ENCODE results near the gene RASD1.

The RASD1 gene

GRCh38 chr17:17519886-17520285 is 23.7 kb upstream of the RASD1 start:
- TF ChIP-seq CTCF (conservative IDR thresholded peaks at IDR 0.05; ENCODE audit: low read depth, low read length) = no peak
- no peak overlapping the region for H3K4me3 ChIP-seq (ENCODE audit: low read depth, low read length)
- DNase-seq (ENCODE audit: low read depth) = no peak

- DNase-seq (ENCODE audit: low read depth) = no peak
- TF ChIP-seq CTCF (conservative IDR thresholded peaks at IDR 0.05; ENCODE audit: low read depth, low read length) = no peak
- no peak overlapping the region for H3K4me3 ChIP-seq (ENCODE audit: low read depth, low read length)
Observed at GRCh38 chr17:17518951-17519350, 22.8 kb upstream of the RASD1 start.

DNA sequence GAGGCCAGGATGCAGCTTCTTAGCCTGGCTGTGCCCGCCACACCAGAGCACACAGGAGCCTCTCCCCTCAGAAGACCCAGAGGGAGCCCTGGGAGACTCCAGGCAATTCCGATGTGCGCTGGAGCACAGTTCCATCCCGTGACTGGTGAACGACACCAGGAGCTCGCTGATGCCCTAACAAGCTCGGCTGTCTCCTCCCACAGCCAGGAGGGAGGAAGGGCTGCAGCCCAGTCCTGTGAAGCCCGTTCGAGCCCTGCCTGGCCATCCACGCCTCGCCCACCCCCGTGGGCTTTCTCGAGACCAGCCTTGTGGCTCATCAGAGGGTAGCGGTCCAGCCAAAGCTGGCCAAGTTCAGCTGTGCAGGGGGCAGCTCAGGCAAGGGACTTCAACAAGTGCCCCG is 21.8 kb upstream of the RASD1 start:
- TF ChIP-seq CTCF (conservative IDR thresholded peaks at IDR 0.05; ENCODE audit: low read depth, low read length) = no peak
- DNase-seq (ENCODE audit: low read depth) = no peak
- no peak overlapping the region for H3K4me3 ChIP-seq (ENCODE audit: low read depth, low read length)

DNA sequence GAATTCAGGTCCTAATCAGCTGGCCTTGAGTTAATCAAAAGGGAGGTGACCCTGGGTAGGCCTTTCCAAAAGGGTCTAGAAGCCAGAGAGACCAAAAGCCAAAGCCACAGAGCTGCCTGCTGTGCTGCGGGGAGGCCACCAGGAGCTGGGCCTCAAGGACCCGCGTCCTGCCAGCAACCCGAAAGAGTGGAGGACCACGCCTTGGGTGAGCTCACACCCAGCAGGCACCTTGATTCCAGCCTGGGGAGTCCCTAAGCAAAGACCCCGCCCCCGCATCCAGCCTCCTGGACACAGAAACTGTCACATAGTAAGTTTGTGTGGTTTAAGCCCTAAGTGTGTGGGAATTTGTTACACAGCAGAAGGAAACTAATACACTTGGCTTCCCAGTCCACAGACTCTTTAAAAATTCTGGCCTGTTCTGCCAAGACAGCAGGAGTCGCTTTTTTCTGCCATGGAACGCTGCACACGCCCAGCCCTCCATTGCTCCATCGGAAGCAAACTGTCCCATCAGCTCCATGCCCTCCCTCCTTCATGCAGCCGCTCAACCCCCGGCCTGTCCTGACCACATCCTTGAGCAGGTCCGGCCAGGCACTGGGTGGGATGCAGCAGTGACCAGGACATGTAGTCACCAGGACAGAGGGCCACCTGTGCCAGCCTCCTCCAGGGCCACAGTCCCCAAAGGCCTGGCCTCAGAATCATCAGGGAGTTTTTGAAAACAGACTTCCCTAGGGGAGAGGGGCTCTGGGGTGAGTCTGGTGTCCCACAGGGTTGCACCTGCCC is 20.9 kb upstream of the RASD1 start:
- DNase-seq (ENCODE audit: low read depth) = no peak
- H3K4me3 ChIP-seq (ENCODE audit: low read depth, low read length) = no peak overlapping the region
- TF ChIP-seq CTCF (conservative IDR thresholded peaks at IDR 0.05; ENCODE audit: low read depth, low read length) = no peak

DNA sequence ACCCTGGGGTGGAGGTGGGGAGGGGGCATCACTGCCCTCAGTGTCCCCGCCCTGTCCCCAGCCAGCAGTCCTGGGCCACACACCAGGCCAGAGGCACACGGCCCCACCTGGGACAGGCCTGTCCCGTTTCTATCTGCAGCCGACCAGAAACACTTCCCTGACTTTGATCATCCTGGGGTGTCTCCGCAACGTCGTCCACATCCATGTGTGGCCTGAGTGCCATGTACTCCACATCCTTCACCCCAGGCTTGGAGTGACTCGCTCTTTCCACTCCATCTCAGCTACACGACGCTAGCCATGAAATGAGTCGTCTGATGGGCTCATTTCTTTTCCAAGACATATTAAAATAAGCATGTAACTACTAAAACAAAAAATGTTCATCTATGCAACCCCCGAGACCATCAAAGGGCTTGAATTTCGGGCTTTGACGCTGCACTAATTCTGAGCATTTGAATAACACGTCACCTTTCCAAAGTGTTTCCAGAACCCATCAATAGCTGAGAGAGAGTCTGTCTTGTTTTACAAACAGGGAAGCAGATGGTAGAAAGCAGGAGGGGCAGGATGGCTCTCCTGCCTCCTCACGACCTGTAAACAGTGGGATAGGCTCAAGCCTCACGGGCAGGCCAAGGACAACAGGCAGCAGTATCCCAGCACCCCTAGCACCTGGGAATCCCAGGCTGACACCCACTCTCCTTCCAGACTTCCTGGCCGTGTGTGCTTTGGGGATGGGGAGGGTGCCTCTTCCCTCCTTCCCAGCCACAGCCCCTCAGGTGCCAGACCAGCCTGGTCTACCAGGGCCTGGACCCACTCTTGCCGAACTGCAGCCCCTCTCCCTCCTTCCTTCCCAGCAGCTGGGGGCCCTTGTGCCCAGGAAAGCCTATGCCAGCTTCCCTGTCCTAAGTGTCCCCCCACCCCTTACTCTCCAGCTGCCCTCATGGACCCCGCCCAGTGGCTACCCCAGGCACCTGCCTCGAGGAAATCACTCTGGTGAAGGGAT is 20.0 kb upstream of the RASD1 start:
- DNase-seq (ENCODE audit: low read depth) = peak; percentile 37
- no peak for TF ChIP-seq CTCF (conservative IDR thresholded peaks at IDR 0.05; ENCODE audit: low read depth, low read length)
- H3K4me3 ChIP-seq (ENCODE audit: low read depth, low read length) = no peak overlapping the region

- no peak for TF ChIP-seq CTCF (conservative IDR thresholded peaks at IDR 0.05; ENCODE audit: low read depth, low read length)
- DNase-seq (ENCODE audit: low read depth) = peak; percentile 24
- H3K4me3 ChIP-seq (ENCODE audit: low read depth, low read length) = no peak overlapping the region
Observed at GRCh38 chr17:17514993-17515933, 19.1 kb upstream of the RASD1 start.
